SK-N-MC (cell line): ENCODE results near the gene GAN.
"Not testable (repeated sequence)": the region's sequence is repeated elsewhere in the genome, so short reads cannot be mapped to it uniquely, and the experiment has no call there.

Experiments used
- DNase-seq: peaks from one replicate; pipeline ENCODE4 v3.0.0-alpha.2; 2011; ENCODE audit warnings: low read depth, low spot score
- H3K27ac ChIP-seq: fragments of 200-600 bp; sonication (generic); 2 replicates; pipeline ENCODE4 v1.5.1; 2016; ENCODE audit warnings: mixed run types
- H3K36me3 ChIP-seq: fragments of 200-600 bp; sonication (generic); 2 replicates; pipeline ENCODE4 v1.6.1; 2017; ENCODE audit warnings: antibody characterized with exemption, low read length, mixed read lengths; ENCODE audit not compliant: insufficient read depth
- H3K4me3 ChIP-seq: fragments of 200-600 bp; sonication (generic); 2 replicates; pipeline ENCODE4 v1.5.1; 2016
- H3K9ac ChIP-seq: fragments of 200-600 bp; sonication (generic); 2 replicates; pipeline ENCODE4 v1.8.0; 2017; ENCODE audit warnings: mixed run types, mixed read lengths; ENCODE audit not compliant: insufficient read length
- H3K9me3 ChIP-seq: fragments of 200-600 bp; sonication (generic); 2 replicates; pipeline ENCODE4 v1.6.1; 2017; ENCODE audit warnings: low read depth, mild to moderate bottlenecking, antibody characterized with exemption, low read length, moderate library complexity, mixed read lengths
- EZH2 ChIP-seq: fragments of 200-600 bp; sonication (generic); IDR thresholded peaks from one replicate; pipeline ENCODE4 v1.6.1; 2017; ENCODE audit warnings: antibody characterized with exemption
- FOXP2 ChIP-seq: optimal IDR thresholded peaks from 2 replicates; pipeline ENCODE3; 2011; ENCODE audit warnings: mild to moderate bottlenecking, moderate library complexity; ENCODE audit not compliant: insufficient read depth; ENCODE audit errors: extremely low read length, control extremely low read depth
- POLR2AphosphoS5 ChIP-seq: IDR thresholded peaks from 2 replicates; pipeline ENCODE4 v1.6.1; 2012; ENCODE audit warnings: mild to moderate bottlenecking, low read depth, low read length, borderline replicate concordance

GAN gene

DNA sequence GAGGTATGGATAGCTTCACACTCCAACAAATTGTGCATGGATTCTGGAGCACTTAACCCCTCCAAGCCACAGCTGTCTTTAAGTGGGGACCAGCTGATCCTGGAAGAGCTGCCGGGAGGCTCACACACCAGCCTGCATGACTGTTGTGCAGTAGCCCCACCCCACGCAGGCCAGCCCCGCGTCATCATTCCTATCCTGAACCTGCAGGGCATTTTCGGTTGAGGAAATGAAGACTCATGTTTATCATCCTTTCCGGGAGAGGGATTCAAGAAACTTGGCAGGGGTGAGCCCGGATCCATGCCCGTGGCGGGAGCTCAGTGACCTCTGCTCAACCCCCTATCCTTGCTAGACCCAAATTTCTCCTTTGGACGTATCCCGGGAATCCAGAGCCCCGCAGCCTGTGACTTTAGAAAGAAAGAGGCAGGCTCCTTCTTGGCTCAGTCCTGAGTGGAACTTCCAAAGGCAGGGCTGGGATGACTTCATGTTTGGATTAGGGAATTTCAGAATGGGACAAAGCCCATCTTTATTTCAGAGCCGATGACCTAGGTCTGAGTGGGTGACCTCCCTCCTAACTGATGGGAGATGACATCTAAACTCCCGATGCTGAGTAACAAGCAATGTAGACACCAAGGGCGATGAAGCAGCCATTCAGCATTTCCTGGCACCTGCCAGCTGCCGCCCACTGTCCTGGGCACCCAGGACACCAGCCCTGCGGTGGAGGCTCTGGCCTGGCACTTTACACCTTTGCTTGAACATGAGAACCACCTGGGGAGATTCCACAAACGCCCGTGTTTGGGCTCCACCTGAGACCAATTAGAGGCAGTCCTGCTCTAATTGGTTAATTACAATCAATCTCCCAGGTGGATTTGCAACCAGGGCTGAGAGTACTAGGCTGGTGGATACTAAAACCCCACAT, 86.5 kb downstream of the GAN start:
- no peak overlapping the region for H3K27ac ChIP-seq
- no peak overlapping the region for H3K4me3 ChIP-seq
- no peaks in the 10 kb centered on the region for H3K9me3 ChIP-seq
- TF ChIP-seq FOXP2: no peak
- no peaks in the 10 kb centered on the region for H3K36me3 ChIP-seq
- no peak for DNase-seq
- H3K9ac ChIP-seq: no peak overlapping the region

DNA sequence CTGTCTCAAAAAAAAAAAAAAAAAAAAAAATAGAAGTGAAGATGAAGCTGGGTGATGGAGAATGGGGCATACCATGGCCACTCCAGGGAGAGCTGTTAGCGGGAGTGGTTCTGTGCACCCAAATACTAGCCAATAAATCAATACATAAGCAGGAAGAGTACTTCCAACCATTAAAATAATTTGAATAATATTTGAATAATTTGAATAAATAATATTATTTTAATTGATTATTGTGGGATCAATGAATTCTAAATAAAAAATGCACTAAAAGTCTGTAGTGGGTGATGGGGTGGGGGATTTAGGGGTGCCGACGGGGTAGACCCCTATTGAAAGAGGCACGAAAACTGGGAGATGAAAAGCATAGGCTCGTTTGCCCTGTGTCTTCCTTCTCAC, 88.4 kb downstream of the GAN start:
- peak overlapping the region; percentile 64; the same call in 1 of the 2 replicates for H3K4me3 ChIP-seq
- DNase-seq: no peak
- TF ChIP-seq FOXP2 (no peak), POLR2AphosphoS5 (no peak), EZH2 (no peak)
- H3K9ac ChIP-seq: no peak overlapping the region
- H3K9me3 ChIP-seq: no peaks in the 10 kb centered on the region
- no peaks in the 10 kb centered on the region for H3K36me3 ChIP-seq
- H3K27ac ChIP-seq: no peak overlapping the region

DNA sequence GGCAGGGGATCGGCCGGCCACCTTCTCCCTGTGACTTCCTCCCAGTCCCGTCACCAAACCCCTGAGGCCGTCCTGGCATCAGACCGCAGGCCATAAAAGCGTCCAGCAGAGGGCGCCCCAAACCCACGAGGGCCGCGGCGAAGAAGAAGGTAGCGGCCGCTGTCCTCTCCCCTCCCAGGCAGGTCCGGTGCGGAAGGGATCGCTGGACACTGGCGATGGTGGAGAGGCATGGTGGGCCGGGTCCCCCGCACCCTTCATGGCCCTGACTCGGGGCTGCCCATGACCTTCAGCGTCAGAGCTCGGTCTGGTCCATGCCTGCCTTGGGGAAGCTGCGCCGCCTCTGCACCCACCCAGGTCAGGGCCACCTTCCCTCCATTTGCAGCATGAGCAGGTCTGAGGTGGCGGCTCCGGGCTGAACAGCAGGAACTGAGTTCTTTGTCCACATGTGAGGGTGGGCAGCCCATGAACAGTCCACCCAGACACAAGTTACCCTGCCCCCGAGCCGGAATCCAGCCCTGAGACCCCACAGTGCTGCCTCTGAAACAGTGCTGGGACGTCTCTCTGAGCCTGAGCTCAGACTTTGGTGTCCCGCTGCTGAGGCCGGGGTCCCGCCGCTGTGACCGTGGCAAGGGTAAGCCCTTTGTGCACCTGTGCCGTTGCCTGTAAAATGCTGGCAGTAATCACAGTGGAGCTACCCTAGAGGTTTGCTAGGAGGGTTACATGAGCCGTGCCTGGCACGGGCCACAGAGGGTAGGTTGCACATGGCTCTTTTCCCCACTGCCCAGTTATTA, 89.0 kb downstream of the GAN start:
- H3K9ac ChIP-seq: no peak overlapping the region
- DNase-seq: no peak
- H3K36me3 ChIP-seq: no peaks in the 10 kb centered on the region
- no peak overlapping the region for H3K27ac ChIP-seq
- no peaks in the 10 kb centered on the region for H3K9me3 ChIP-seq
- no peak for TF ChIP-seq EZH2
- TF ChIP-seq FOXP2: no peak
- TF ChIP-seq POLR2AphosphoS5: no peak
- H3K4me3 ChIP-seq: peak overlapping the region; percentile 64

DNA sequence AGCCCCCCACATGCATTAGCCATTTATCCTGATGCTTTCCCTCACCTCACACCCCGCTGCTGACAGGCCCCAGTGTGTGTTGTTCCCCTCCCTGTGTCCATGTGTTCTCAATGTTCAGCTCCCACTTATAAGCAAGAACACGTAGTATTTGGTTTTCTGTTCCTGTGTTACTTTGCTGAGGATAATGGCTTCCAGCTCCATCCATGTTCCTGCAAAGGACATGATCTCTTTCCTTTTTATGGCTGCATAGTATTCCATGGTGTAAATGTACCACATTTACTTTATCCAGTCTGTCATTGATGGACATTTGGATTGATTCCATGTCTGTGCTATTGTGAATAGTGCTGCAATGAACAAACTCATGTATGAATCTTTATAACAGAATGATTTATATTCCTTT, 90.2 kb downstream of the GAN start:
- H3K27ac ChIP-seq, H3K9ac ChIP-seq, H3K36me3 ChIP-seq, H3K9me3 ChIP-seq, H3K4me3 ChIP-seq, DNase-seq: not testable (repeated sequence)

- no peak overlapping the region for H3K9ac ChIP-seq
- no peak overlapping the region for H3K27ac ChIP-seq
- no peaks in the 10 kb centered on the region for H3K9me3 ChIP-seq
- DNase-seq: no peak
- no peak overlapping the region for H3K4me3 ChIP-seq
- TF ChIP-seq POLR2AphosphoS5: no peak
- no peak for TF ChIP-seq EZH2
- no peak for TF ChIP-seq FOXP2
- no peaks in the 10 kb centered on the region for H3K36me3 ChIP-seq
Observed at GRCh38 chr16:81405702-81406113, 90.9 kb downstream of the GAN start.

- no peaks in the 10 kb centered on the region for H3K36me3 ChIP-seq
- H3K9me3 ChIP-seq: no peaks in the 10 kb centered on the region
- TF ChIP-seq FOXP2 (no peak), EZH2 (no peak), POLR2AphosphoS5 (no peak)
- H3K27ac ChIP-seq: no peak overlapping the region
- H3K4me3 ChIP-seq: no peak overlapping the region
- no peak overlapping the region for H3K9ac ChIP-seq
- DNase-seq: no peak
Observed at GRCh38 chr16:81408409-81408950, 93.7 kb downstream of the GAN start.

GRCh38 chr16:81409016-81409556, 94.3 kb downstream of the GAN start:
- no peaks in the 10 kb centered on the region for H3K9me3 ChIP-seq
- DNase-seq: no peak
- H3K27ac ChIP-seq: no peak overlapping the region
- no peak for TF ChIP-seq POLR2AphosphoS5
- TF ChIP-seq FOXP2: no peak
- no peak for TF ChIP-seq EZH2
- H3K36me3 ChIP-seq: no peaks in the 10 kb centered on the region
- no peak overlapping the region for H3K4me3 ChIP-seq
- H3K9ac ChIP-seq: no peak overlapping the region

DNA sequence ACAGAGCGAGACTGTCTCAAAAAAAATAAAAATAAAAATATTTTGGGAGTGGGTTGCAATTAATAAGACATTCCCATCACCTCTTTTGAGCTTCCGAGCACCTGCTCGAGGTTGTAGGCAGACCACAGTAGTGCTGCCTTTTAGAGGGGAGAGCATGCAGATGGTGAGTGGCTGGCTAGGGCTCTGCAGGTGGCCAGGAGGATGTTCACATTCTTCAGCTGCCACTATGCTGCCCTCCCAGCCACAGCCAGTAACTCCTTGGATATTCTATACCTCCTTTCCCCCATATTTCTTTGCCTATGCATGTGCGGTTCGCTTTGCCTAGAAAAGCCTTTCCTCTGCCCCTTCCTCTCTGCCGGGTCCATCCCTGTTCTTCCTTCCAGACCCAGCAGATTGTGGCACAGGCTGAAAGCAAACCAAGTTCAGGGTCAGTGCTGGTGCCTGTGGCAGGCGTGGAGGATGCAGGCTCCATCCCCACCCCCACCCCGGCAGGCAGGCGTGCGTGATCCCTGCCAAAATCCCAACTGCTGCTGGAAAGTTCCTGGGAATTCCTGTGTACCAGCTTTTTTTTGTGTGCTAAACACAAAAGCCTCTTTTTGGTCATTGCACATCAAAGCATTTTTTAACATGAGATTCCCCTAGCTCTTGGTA, 96.0 kb downstream of the GAN start:
- H3K9ac ChIP-seq: no peak overlapping the region
- H3K27ac ChIP-seq: no peak overlapping the region
- no peak overlapping the region for H3K4me3 ChIP-seq
- no peak for DNase-seq
- TF ChIP-seq POLR2AphosphoS5 (no peak), FOXP2 (no peak), EZH2 (no peak)
- H3K36me3 ChIP-seq: no peaks in the 10 kb centered on the region
- H3K9me3 ChIP-seq: no peaks in the 10 kb centered on the region
